Measurements from ENCODE around the gene SPATA22.

GRCh38 chr17:3471599-3471998 lies at the start of gene SPATA22:
- no peak for TF ChIP-seq CTCF (conservative IDR thresholded peaks at IDR 0.05; ENCODE audit: low read depth, low read length)
- no peak for TF ChIP-seq EZH2 (IDR thresholded peaks at IDR 0.05; ENCODE audit: borderline replicate concordance, low read depth, low read length, poor library complexity, severe bottlenecking)
